ENCODE data around the gene VAV1.
A peak's percentile ranks its signal among the peaks of the same experiment; 100 is the strongest.
"Not testable (repeated sequence)": the region's sequence is repeated elsewhere in the genome, so short reads cannot be mapped to it uniquely, and the experiment has no call there.

VAV1 gene

DNA sequence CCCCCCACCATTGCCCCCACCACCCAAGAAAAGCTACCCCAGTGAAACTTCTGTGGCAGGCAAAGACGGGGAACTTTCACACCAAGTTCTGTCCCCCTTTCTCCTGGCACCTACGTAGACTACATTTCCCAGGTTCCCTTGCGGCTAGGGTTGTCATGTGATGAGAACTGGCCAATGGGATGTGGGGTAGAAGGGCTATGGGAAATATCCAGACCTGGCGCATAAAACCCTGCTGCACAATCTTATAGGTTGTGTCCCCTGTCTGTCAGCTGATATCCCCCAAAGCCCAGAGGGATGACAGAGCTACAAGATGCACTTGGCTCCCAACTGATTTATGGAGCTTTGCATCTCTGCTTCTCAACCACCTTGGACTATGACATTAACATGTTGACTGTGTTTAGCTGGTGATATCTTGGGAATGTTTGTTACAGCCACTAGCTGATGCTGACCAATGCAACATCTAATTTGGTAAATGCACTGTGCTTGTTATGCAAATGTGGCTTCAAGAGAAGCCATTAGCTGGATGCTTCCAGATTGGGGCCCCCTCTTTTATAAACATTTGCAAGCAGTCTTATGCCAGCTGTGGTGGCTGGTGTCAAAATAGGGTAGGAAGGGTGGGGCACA, 11.3 kb upstream of the VAV1 start:
- DNase-seq = peak in 1 of 2 experiments; percentile 57

DNA sequence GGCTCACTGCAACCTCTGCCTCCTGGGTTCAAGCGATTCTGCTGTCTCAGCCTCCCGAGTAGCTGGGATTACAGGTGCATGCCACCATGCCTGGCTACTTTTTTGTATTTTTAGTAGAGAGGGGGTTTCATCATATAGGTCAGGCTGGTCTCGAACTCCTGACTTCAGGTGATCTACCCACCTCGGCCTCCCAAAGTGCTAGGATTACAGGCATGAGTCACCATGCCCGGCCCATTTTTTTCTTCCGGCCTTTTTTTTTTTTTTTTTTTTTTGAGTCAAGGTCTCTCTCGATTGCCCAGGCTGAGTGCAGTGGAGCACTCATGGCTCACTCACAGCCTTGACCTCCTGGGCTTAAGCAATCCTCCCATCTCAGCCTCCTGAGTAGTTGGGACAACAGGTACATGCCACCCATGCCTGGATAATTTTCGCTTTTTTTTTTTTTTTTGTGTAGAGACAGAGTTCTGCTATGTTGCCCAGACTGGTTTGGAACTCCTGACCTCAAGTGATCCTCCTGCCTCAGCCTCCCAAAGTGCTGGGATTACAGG, 10.2 kb upstream of the VAV1 start:
- DNase-seq = not testable (repeated sequence)

DNA sequence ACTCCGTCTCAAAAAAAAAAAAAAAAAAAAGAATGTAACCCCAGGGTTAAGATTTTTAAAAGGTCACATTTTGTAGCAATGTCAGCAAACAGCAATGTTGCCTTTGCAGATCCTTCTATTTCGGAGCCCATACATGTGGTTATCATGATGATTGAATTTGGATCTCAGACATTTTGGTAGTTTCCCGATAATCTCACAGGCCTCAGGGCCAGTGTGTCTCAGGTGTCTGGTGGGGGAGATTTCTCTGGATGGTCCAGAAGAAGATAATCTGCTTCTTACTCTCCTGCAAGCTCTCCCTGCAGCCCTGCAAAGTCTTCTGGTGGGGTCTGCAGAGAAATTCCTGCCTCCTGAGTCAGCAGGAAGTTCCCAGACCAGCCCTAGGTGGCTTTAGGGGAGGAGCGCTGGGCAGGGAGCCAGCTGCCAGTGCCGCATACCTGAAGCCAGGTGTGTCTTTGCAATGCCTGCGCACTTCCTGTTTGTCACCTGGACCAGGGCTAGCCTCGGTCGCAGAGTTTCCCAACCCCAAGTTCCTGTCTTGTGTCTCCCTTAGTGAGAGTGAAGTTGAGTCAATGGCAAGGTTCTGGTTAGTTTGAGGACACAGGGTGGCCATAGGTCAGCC, 6.7 kb upstream of the VAV1 start:
- DNase-seq = no peak

DNA sequence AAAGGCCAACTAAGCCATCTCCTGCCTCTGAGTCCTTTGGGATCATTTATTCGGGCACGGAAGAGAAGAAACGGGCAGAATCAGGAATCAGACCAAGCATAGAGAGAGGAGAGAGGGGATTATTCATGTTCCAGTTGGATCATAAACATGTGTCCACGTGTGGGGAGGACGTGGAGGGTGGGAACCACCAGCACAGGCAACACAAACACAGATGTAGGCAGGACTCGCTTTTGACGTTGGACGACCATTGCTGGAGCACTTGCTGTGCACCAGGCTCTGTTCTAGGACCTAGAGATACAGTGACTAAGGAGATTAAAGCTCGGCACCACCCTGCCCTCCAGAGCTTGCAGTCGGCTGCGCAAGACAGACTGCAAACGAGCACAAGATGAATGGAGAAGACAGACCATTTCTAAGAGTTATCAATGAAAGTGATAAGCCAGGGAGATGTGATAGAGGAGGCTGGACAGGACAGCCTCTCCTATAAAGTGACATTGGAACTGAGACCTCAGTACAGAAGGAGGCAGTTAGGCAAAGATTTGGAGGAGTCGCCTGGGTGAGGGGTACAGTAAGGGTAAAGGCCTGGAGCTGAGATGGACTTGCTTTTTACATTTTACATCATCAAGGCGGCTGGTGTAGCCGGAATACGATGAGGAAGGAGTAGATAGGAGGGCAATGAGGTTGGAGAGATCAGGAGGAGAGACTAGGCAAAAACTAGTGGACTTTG, 6.0 kb upstream of the VAV1 start:
- peak in 1 of 2 experiments; percentile 42 for DNase-seq

DNA sequence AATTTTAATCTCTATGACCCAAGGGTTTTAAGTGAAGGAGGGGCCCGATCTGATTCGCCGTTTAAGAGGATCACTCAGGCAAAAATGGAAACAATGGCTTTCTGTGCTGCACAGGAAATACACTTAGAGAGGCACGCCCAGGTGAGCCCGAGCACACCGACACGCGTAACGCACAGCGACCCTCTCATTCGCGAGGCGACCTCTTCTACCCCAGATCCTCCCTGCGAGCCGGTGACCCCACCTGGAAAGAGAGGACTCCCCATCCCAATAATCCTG, 5.5 kb upstream of the VAV1 start:
- no peak for DNase-seq

DNA sequence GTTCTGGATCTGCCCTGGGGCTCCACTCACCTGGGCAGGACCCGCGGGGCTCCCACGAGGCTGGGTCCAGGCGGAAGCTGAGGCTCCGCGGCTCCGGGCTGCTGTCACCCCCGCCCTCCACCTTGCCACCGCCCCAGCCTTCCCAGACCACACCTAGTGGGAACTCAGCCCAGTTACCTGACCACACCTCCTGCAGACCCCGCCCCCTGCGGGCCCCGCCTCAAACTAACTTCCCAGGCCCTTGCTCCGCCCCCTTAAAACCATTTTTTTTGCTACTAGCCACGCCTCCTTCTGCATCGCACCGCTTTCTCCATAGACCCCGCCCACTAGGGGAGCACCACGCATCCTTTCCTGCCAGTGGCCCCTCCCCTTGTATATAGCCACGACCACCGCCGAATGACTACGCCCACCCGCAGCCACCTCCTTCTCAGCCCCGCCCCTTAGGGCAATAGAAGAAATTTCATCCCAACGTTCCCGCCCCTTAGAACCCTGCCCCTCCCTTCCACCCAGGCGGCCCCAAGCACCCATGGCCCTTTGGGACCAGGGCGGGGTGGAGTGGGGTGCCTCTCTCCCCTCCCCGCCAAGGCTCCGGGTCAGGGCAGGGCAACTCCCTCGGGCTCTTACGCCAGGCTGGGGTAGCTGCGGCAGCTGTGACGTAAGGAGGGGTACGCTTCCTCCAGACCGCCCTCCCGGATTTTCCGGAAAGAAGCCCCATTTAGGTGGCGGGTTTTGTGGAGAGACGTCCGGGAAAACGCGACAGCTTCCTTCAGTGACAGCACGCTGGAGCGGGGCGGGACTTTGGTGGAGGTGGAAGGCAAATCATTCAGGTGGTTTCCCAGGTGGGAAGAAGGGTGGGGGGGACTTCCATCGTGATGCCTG, 4.9 kb upstream of the VAV1 start, which contains the start of gene SH2D3A:
TSS of gene SH2D3A (minus strand) at position 79 of the 879 bp plus-strand sequence. CDS start 3,687 bp downstream, outside the sequence.
- peak; percentile 96 for DNase-seq

DNA sequence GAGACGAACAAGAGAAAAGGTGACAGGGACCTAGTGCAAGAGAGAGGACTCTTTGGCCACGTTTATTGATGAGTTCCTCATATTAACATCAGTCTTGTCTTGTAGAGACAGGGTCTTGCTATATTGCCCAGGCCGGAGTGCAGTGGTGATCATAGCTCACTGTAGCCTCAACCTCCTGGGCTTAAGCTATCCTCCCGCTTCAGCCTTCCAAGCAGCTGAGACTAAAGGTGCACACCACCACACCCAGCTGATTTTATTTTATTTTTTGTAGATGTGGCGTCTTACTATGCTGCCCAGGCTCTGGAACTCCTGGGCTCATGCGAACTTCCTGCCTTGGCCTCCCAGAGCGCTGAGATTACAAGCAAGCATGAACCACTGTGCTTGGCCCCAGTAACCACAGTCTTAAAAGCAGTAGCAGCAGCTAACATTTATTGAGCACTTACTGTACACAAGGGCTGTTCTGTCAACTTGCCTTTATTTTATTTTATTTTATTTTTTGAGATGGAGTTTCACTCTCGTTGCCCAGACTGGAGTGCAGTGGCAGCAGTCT, 4.2 kb upstream of the VAV1 start:
- DNase-seq = no peak

DNA sequence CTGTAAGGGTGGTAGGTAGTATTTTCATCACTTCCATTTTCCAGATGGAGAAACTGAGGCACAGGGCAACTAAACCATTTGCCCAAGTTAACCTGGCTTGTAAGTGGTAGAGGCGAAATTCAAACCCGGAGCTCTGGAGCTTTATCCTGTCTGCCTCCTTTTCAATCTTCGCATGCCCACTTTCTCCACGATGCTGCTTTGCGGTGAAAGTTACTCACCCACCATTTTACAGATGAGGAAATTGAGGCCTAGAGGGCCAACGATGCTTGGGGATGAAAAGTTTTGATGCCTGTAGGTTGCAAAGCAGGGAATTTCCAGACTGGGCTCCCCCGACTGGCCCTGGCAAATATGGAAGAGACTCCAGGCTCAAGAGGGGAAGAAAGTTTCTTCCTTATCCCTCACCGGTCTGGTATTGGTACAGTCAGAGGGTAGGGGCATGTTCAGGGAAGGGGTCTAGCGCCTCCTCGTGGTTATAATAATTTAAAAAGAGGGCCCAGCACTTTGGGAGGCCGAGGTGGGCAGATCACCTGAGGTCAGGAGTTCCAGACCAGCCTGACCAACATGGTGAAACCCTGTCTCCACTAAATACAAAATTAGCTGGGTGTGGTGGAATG, 3.4 kb upstream of the VAV1 start:
- DNase-seq = peak in 1 of 2 experiments; percentile 37

DNA sequence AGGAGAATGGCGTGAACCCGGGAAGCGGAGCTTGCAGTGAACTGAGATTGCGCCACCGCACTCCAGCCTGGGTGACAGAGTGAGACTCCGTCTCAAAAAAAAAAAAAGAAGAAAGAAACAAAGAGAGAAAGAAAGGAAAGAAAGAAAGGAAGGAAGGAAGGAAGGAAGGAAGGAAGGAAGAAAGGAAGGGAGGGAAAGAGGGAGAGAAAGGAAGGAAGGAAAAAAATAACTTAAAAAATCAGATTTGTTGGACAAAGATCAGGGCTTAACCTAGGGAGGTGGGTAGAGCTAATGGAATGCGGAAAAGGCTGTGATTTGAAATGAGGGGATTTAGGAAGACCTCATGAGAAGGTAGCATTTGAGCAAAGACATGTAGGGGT, 870 bp upstream of the VAV1 start:
- not testable (repeated sequence) for DNase-seq

DNA sequence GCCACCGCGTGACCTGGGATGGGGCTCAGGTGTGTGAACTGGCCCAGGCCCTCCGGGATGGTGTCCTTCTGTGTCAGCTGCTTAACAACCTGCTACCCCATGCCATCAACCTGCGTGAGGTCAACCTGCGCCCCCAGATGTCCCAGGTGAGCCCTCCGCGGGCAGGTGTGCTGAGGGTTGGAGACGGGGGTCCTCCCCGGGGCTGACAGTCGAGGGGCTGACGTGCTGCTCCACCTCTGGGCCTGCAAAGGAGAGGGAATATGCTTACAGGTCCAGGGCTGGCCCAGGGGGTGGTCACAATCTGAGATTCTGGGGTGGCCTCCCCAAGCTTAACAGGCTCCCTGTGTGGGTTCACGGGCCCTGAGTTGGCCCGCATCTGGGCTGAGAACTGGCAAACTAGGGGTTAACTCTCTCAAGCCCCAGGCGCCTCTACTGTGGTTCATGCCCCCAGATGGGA, 386 bp downstream of the VAV1 start:
- no peak for DNase-seq

DNA sequence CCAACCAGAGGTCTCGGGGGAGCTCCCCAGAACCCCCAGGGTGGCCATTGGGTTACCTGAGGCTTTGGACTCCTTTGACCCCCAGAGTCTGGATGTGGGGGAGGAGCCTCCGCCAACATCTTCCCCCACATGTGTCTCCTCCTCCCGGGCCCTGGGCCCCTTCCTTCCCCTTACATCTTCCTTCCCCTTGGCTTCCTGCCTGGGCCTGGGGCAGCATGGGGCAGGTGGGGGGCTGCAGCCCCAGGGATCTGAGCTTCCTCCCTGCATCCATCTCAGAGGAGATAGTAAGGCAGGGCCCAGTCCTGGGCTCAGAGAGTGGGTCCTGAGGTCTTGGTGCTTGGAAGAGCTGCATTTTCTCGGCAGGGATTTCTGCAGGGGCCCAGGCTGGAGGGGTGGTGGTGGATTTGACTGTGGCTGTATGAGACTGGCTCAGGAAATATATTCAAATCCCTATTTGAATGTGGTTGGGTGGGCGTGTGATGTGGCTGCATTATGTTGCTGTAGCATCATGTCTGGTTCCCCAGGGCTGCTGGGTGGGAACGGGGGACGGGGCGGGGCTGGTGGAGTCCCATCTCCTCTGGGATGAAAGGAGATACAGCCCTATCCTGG, 919 bp downstream of the VAV1 start:
- DNase-seq = peak; percentile 80

DNA sequence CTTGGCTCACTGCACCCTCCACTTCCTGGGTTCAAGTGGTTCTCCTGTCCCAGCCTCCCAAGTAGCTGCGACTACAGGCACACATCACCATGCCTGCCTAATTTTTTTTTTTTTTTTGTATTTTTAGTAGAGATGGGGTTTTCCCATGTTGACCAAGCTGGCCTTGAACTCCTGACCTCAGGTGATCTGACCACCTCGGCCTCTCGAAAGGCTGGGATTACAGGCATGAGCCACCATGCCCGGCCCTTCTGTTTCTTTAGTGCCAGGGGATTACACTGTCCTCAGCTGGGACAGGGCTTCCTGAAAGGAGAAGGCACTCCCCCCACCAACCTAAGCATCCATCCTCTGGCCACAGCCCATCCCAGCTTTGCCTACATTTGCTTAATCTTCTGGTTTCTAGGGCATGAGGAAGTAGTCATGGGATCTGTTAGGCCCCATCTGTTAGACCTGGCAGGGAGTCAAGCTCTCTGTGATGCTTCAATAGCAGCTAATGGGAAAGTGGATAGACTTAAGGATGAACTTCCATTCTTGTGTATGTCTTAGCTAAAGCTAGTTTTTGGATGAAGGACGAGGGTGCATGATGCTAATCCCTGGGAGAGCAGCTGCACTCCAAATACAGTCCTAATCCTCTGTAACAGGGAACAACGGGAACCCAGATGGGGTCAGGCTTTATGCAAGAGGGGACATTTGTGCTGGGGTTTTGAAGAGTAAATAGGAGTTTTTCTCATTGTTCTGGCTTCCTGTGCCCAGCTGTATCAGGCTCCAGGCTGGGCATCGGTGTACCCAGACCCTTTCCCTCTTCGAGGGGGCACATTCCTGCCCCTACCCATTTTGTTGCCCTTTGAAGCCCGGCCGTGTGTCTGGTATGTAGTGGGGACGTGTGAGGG, 2.6 kb downstream of the VAV1 start:
- DNase-seq = no peak

DNA sequence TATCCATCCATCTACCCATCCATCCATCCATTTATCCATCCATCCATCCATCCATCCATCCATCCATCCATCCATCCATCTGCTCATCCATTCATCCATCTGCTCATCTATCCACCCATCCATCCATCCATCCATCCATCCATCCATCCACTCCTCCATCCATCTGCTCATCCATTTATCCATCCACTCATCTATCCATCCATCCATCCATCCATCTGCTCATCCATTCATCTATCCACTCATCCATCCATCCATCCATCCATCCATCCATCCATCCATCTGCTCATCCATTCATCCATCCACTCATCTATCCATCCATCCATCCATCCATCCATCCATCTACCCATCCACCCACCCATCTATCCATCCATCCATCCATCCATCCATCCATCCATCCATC, 3.5 kb downstream of the VAV1 start:
- not testable (repeated sequence) for DNase-seq

DNA sequence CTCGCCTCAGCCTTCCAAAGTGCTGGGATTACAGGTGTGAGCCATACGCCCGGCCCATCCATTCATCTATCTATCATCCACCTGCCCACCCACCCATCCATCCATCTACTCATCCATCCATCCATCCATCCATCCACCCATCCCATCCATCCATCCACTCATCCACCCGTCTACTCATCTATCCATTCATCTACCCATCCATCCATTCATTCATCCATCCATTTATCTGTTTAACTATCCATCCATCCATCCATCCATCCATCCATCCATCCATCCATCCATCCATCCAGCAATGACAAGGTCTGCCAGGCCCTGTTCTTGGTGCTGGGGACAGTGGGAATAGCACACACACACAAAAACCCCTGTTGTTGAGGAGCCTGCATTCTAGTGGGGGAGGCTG, 4.5 kb downstream of the VAV1 start:
- no peak for DNase-seq

DNA sequence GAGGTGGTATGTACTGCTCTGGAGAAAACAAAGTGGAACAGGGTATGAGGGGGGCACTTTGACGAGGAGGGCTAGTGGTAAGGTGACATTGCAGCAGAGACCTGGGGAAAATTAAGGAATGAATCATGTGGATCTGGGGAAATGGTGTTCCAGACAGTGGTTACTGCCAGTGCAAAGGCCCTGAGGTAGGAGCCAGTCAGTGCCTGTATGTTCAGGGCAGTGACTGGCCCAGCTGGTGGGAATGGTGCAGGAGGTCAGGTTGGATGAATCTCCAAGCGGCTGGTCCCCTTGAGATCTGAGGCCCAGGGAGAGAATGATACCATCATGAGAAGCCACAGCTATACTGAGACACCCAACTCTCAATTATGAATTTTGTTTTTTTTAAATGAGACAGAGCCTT, 4.9 kb downstream of the VAV1 start:
- no peak for DNase-seq

DNA sequence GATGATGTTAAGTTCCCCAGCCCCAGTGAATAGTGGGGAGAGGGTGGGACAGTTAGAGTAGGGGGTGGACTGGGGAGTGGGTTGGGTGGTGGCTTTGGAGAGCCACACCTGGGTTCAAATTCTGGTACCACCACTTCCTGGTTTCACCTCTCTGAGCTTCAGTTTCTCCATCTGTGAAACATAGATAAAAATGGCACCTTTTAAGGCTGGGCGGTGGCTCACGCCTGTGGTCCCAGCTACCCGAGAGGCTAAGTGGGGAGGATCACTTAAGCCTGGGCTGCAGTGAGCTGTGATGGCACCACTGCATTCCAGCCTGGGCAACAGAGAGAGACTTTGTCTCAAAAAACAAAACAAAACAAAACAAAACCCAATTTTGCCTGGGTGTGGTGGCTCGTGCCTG, 5.9 kb downstream of the VAV1 start:
- no peak for DNase-seq

DNA sequence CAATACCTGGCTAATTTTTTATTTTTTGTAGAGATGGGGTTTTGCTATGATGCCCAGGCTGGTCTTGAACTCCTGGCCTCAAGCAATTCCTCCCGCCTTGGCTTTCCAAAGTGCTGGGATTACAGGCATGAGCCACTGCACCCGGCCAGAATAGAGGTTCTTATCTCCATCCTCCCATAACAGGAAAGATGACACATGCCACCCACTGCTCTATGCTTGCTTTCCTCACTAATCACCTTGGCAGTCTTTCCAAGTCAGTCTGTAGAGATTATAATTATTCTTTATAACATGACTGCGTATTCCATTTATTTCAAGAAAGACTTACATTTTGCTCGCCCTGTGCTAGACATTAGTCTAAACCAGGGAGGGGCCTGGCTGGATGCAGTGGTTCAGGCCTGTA, 6.7 kb downstream of the VAV1 start:
- no peak for DNase-seq

DNA sequence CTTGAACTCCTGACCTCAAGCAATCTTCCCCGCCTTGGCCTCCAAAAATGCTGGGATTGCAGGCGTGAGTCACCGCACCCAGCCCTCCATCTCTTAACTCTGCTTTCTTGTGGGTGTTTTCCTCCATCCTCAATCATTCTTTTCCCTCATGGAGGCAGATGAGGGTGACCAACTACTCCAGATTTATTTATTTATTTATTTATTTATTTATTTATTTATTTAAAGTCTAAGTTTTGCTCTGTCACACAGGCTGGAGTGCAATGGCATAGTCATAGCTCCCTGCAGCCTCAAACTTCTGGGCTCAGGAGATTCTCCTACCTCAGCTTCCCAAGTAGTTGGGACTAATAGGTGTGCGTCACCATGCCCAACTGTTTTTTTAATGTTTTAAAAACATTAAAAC, 14.9 kb downstream of the VAV1 start:
- DNase-seq = no peak

DNA sequence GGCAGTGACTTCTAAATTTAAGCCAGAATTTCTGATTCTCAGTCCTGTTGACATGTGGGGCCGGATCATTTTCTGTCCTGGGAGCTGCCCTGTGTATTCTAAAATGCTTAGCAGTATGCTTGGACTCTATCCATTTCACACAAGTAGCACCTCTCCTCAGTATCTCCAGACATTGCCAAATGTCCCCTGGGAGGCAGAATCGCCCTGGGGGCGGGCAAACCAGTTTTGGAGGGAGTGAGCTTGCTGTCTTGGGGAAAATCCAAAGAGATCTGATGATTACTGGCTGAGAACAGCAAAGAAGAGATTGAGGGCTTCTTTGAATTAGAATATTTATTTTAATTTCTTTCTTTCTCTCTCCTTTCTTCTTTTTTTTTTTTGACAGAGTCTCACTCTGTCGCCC, 16.4 kb downstream of the VAV1 start:
- DNase-seq = no peak

DNA sequence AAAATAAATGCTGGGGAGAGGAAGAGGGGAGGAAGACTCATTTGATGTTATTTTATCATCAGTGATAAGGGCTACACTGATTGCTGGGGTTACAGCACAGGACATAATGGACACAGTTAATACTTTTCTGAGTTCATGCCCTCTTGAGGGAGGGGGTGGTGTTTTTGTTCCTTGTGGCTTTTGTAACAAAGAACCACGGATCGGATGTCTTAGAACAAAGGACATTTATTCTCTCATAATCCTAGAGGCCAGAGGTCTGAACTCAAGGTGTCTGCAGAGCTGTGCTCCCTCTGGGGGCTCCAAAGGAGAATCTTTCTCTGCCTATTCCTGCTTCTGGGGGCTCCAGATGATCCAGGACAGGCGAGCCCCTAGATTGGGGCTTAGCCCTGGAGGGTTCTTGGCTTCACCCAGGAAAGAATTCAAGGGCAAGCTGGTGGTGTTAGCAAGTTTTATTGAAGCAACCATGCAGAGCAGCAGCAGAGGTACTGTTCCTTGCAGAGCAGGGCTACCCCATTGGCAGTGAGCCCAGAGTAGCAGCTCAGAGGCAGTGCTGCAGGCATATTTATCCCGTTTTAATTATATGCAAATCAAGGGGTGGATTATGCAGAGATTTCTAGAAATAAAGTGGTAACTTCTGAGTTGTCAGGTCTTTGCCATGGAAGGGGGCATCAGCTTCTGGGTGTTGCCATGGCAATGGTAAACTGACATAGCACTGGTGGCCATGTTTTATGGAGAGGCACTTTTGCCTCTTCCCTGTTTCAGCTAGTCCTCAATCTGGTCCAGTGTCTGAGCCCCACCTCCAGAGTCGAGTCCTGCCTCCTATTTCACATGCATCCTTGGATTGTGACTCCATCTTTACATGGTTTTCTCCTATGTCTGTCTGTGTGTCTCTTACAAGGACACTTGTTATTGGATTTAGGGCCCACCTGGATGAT, 18.0 kb downstream of the VAV1 start:
- DNase-seq = no peak

Data from activated T-cell treated with anti-CD3 and anti-CD28 coated beads, Interleukin-2, amount 50 U/mL, for 48 hours (primary cell).